SH-SY5Y (cell line): ENCODE data around the gene PRKAA1.

Source experiments
- GATA2 ChIP-seq: IDR thresholded peaks from 2 replicates; pipeline ENCODE4 v1.6.1; 2011; ENCODE audit warnings: mild to moderate bottlenecking, low read depth, low read length
- GATA3 ChIP-seq: IDR thresholded peaks from 2 replicates; pipeline ENCODE4 v1.6.1; 2011; ENCODE audit warnings: low read depth, mild to moderate bottlenecking, low read length, moderate library complexity

- TF ChIP-seq GATA3 (no peak), GATA2 (no peak)
These were observed 3.8 kb upstream of the PRKAA1 start for GRCh38 chr5:40801771-40802562.
